Measurements from ENCODE around the gene FAM53B.

- no peak for TF ChIP-seq CTCF (IDR thresholded peaks at IDR 0.05)
- no peak for TF ChIP-seq POLR2A (IDR thresholded peaks at IDR 0.05)
- no peak for TF ChIP-seq POLR2AphosphoS5 (IDR thresholded peaks at IDR 0.05)
Observed at GRCh38 chr10:124700293-124701037, 43.7 kb downstream of the FAM53B start.

All from breast epithelium (tissue), 3 donors.